Epithelial cell of umbilical artery (primary cell): ENCODE results near the gene THBS1. TPM values are rescaled to one million over a fixed set of nuclear protein-coding genes. Genes with fewer than 3 reads are reported as not detected.

Source experiments
- total RNA-seq: library from RNA; depleted of rRNA; stranded (reverse); fragments of >200 nt; gene quantifications from 2 replicates; pipeline ENCODE4 v1.2.3, GENCODE V29; 2014

The THBS1 gene
- 6,476 and 6,779 TPM in 2 replicates for total RNA-seq

GRCh38 chr15:39580485-39581241, at the start of gene THBS1:
Gene THBS1, plus strand, starts transcription at chr15:39581079. Its CDS starts 779 bp downstream, at chr15:39581858.

Other genes with a start within 250 kb of the THBS1 start
- 0.97 and 1.2 TPM in 2 replicates for gene FSIP1, start 201.8 kb downstream of the THBS1 start, total RNA-seq